Vagina (tissue), 2 donors: Measurements from ENCODE around the gene GP1BA.

ENCODE experiments used
- POLR2A ChIP-seq, 2 donors: fragments of 450-650 bp; IDR thresholded peaks; one replicate each; pipeline ENCODE4 v1.6.1; 2017; ENCODE audit warnings: antibody characterized with exemption in 2 of 2, mild to moderate bottlenecking in 2 of 2, moderate library complexity in 2 of 2
- TF ChIP-seq, protein P1 (sequence below), 3 experiments: fragments of 450-650 bp in 2 of 3; fragments of 200-600 bp in 1 of 3; sonication (generic) in 1 of 3; IDR thresholded peaks; one replicate each; pipeline ENCODE4 v1.5.1; 2017 to 2019; ENCODE audit warnings: antibody characterized with exemption in 3 of 3, mild to moderate bottlenecking in 2 of 3, moderate library complexity in 2 of 3

DNA sequence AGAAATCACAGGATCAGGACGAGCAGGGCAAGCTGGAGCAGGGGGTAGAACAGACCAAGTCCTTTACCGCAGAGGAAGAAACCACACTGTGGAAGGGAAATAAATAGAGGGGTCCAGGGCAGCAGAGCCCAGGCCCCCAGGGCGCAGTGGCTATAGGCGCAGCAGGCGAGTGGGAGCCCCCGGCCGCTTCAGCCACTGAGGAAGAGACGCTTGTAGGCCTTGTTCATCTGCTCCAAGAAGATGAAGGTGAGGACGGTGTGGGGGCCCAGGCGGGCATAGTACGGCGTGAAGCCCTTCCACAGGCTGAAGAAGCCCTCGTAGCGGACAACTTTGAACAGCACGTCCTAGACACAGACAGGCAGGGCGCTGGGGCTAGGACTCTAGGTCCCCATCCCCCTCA is 5.5 kb downstream of the GP1BA start:
- TF ChIP-seq, protein P1, sequence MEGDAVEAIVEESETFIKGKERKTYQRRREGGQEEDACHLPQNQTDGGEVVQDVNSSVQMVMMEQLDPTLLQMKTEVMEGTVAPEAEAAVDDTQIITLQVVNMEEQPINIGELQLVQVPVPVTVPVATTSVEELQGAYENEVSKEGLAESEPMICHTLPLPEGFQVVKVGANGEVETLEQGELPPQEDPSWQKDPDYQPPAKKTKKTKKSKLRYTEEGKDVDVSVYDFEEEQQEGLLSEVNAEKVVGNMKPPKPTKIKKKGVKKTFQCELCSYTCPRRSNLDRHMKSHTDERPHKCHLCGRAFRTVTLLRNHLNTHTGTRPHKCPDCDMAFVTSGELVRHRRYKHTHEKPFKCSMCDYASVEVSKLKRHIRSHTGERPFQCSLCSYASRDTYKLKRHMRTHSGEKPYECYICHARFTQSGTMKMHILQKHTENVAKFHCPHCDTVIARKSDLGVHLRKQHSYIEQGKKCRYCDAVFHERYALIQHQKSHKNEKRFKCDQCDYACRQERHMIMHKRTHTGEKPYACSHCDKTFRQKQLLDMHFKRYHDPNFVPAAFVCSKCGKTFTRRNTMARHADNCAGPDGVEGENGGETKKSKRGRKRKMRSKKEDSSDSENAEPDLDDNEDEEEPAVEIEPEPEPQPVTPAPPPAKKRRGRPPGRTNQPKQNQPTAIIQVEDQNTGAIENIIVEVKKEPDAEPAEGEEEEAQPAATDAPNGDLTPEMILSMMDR (IDR thresholded peaks at IDR 0.05), result no peak
- TF ChIP-seq POLR2A (IDR thresholded peaks at IDR 0.05), result no peak
